Colon (tissue), 2 donors: Measurements from ENCODE around the gene LCNL1.
"Not testable (repeated sequence)": the region's sequence is repeated elsewhere in the genome, so short reads cannot be mapped to it uniquely, and the experiment has no call there.

ENCODE experiments used
- FAIRE-seq: peaks from 2 replicates; lab custom pipeline; 2012; peaks lifted over from hg19 to GRCh38; lab: Jason Lieb, UNC
- donor health status: control.
- donor health status: control.

The LCNL1 gene

DNA sequence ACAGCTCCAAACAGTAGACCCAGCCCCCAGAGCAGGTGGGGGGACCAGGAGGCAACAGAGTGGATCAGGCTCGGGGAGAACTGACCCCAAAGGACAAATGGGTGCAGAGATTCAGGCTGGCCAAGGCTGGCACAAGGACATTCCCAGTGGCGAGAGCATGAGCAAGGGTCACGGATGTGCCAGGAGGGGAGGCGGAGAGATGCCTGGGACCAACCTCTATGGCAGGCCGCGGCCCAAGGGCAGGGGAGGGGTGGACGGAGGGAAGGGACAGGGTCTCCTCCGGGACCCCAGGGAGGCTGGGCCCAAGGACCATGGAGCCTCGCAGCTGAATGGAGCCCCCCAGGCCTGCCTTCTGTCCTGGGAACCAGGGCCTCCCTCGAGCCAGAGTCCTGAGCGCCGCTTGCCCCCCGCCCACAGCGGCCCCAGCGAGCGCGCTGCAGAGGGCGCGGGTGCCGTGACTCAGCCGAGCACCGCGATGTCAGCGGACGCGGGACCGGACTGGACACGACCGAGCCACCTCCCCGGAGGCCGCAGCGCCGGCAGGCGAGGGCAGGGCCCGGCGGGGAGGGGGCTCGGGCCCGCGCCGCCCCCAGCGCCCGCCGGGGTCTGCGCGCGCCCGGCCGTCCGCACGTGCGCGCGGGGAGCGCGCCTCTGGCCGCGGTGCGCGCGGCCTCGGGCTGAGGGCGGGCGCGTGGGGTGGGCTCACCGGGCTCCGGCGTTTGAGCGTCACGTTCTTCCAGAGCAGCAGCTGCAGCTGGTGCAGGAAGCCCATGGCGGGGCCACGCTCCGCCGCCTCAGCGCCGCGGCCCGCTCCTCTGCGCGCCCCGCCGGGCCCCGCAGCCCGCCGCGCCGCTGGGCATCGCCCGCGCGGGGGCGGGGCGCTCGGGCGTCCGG is 44.8 kb downstream of the LCNL1 start, which contains the start of gene ABCA2:
ABCA2 (minus strand) TSS at position 869 of the 894 bp plus-strand sequence; CDS start at position 772, 97 bp downstream.
- FAIRE-seq = no peak

DNA sequence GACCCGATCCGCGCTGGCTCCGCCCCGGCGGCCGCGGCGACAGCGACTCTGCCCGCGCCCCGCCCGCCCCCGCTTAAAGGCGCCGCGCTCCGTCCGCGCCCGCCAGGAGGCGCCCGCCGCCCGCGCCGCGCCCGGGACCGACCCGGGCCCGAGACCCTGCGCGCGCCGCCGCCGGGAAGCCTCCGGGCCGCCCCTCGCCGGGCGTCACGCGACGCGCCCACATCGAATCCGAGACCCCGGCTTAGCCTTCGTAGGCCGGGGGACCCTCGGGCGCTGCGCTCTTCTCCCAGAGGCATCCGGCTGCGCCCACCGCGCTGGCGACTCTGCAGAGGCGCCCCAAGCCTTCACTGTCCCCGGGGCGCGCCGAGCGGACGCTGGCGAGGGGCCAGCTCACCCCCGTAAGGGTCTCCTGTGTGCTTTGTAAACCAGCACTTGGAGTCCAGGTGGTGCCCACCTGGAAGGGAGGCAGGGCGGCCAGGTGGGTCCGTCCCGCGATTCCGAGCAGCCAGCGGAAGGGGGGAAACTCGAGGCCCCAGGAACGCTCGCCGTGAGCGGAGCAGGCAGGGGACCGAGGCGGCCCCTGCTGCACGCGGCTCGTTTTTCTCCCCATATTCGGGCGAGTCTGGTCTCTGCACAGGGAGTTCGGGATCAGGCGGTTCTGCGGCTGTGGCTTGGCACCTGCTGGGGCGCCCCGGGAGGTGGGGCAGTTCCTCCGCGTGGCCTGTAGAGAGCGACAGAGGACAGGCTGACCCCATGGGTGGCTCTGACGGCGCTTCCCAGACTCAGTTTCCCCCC is 45.7 kb downstream of the LCNL1 start:
- no peak for FAIRE-seq

DNA sequence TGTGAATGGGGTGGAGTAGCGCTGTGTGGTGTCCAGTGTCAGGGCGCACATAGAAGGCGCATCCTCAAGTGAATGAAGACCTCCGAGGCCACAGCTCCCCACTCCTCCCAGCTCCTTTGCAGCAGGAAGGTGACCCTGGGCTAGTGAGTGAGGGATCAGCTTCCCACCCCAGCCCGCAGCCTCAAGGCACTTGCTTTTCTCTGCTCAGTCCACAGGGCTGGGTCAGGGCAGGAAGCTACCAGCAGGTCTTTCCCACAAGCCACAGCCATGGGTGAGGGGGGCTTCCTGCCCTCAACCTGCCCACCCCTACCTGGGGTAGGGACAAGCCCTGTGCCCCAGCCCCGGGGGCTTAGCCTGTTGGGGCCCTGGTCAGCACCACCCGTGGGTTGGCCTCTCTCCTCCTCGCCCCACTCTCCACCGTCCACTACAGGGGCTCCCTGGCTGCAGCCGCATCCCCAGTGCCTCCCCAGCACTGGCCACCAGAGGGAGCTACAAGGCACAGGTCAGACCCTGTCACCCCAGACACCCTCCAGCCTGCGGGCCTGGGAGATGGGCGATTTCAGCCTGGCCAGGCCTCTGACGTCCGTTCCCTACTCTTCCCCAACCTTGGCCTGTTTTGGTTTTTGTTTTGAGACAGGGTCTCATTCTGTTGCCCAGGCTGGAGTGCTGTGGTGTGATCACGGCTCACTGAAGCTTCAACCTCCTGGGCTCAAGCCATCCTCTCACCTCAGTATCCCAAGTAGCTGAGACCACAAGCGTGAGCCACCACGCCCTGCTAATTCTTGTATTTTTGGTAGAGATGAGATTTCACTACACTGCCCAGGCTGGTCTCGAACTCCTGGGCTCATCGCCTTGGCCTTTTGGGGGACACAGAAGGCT is 46.5 kb downstream of the LCNL1 start:
- no peak for FAIRE-seq

DNA sequence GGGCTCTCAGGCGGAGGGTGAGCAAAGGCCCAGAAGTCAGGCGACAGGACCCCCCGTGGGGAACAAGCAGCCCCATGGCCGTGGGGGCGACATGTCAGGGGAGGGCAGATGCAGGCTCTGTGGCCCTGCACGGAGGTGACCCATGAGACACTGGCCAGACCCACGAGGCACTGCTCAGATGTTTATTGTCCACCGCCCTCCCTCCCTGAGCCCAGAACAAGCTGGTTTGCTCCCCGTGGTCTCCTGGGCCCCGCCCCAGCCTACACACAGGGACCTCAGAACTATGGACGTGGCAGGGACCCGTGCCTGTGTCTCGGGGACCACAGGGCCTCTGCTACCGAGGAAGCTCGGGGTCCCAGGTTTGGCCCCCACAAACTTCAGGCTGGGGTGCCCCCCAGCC is 47.2 kb downstream of the LCNL1 start:
- no peak for FAIRE-seq

DNA sequence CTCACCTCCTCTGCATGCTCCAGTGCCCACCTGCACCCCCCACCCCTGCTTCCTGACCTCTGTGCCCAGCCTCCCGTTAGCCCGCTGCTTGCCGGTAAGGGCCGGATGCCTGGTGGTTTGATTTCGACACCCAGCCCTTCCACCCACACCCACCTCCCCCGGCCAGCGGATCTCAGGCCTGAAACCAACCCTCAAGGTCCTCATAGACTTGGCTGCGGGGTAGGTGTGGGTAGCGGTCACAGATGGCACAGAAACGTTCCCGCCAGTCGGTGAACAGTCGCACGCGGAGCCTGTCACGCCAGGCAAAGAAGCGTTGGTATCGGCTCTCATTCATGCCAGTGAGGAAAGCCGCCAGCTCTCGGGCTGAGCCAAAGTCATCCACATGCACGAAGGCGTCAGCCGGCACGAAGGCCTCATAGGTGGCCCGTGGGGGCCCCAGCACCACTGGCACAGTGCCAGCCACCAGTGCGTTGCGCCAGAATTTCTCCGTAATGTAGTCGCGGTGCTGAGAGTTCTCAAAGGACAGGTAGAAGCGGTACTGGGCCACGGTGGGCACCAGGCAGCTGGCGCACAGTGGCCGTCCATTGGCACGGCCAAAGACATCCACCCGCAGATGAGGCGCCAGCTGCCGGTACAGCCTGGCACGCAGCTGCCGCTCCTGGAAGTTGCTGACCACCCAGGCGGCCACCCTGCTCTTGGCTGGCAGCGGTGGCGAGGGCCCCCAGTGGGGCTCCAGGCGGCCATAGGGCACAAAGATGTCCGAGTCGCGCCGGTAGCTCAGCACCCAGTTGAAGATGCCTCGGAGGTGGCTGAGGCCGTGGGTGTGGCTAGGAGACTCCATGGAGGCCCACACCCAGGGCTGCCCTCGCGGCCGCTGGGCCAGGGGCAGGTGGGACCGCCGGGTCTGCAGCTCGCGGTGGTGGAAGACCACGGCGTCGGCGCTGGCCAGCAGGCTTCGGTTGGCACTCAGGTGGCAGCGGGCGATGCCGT is 48.0 kb downstream of the LCNL1 start:
- FAIRE-seq = no peak

DNA sequence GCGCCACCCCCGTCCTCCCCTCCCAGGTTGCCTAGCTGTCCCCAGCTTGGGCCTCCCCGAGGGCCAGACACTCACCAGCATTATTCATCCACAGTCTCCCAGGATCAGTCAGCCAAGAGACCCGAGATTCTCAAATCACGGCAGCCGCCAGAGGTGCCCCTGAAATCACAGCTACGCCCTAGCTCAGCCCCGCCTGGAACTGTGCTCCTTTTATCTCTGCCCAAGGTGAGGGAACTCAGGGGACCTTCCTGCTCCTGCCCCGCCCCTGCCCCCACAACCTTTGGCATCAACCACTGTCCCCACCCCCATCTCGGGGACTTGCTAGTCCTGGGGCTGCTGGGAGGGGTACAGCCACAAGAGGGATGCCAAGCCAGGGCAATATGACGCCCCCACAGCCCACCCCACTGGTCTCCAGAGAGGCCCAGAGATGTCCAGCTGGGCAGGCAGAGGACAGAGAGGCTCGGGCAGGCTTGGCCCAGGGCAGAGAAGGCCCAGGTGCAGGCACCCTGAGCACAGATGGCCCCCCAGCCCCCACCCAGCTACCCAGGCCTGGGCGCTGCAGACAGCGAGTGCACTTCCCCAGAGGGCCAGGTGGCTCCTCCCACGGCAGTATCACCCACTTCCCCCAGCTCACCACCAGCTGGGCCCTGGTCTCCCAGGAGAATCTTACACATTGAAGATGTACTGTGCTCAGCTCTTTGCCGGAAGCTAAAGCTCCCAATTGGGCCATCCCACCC is 49.3 kb downstream of the LCNL1 start, which contains the start of gene FUT7:
FUT7 (minus strand) TSS at position 185 of the 737 bp plus-strand sequence; CDS start at position 88, 97 bp downstream.
- no peak for FAIRE-seq

DNA sequence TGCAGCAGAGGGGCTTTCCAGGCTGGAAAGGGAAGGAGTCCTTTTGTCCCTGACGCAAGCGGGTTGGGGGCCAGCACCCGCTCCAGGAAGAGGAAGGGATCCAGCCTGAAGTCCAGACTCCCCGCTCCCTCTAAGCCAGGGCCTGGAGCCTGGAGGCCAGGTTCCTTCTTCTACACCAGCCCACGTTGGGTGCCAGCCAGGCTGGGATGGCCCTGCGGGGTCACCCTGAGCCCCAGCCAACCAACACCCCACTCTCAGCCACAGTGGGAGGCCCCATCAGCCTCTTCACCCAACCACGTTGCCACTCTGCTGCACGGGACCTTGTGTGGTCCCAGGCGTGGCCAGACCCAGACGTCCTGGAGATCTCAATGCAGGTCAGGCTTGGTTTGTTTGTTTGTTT is 50.1 kb downstream of the LCNL1 start:
- FAIRE-seq = no peak

DNA sequence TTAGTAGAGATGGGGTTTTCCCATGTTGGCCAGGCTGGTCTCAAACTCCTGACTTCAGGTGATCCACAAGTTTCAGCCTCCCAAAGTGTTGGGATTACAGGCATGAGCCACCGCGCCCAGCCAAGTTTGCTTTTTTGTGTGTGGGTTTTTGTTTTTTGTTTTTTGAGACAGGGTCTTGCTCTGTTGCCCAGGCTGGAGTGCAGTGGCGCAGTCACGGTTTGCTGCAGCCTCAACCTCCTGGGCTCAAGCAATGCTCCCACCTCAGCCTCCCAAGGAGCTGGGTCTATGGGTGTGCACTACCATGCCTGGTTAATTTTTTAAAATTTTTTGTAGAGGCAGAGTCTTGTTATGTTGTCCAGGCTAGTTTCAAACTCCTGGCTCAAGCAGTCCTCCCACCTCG is 50.7 kb downstream of the LCNL1 start:
- not testable (repeated sequence) for FAIRE-seq

DNA sequence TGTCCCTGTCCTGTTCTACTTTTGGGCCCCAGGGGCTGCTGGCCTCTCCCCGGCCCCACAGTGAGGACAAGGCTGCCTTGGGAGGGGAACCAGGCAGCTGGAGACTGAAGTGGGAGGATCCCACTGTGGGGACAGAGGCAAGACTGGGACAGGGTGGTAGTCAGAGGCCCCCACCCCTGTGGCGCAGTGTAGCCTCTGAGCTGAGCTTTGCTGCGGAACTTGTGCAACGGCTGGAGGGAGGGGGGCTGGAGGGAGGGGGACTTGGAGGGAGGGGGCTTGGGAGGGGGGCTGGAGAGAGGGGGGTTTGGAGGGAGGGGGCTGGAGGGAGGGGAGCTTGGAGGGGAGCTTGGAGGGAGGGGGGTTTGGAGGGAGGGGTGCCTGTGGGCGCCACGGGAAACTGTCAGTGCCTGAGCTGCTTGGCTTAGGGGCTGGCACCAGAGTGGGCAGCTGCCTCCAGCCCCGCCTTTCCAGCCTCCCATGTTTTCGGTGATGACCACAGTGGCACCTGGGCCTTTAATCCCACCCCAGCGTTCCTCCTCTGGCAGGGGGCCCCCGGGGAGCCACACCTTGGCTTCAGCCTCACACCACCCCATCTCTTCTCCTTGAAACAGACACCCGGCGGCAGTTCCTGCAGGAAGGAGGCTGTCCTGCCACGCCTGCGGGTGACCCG is 51.4 kb downstream of the LCNL1 start:
- FAIRE-seq = no peak

DNA sequence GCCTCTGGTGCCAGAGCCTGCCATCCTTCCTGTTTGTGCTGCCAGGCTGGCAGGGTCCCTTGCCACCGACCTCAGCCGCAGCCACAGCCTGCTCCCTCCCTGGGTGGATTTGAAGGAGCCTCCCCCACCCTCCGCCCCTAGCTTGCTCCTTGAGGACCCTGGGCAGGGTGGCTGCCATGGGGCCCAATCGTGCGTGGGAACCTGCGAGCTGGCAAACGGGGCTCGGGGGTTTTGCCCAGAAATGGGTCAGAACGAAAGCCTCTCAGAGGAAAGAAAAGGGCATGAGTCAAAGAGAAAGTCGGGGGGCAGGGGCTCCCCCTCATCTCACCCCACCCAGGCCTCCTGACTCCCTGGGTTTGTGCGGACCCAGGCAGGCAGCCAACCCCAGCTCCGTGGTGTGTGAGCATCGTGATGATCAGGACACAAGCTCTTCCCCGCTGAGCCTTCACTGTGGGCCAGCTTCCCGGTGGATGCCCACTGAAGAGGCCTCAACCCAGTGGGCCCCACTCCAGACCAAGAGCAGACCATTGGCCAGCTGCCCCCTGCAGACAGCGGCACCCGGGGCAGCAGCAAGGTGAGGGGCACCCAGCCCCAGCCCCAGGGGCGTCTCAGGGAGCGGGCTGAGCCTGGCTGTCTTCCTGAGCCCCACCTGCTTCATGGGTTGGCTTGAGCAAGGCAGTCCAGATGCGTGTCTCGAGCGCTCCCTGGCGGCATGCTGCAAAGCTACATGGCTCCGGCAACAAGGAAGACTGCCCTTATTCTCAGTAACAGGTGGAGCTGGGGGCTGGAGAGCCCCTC is 52.1 kb downstream of the LCNL1 start:
- FAIRE-seq = no peak
